HepG2 (cell line): ENCODE measurements around the gene SIGLEC10. TPM values are rescaled to one million over a fixed set of nuclear protein-coding genes. Genes with fewer than 3 reads are reported as not detected.

Experiments
- POLR2AphosphoS5 ChIP-seq: IDR thresholded peaks from 2 replicates; pipeline ENCODE4 v1.6.1; 2012; ENCODE audit warnings: low read depth, low read length
- RFX5 ChIP-seq: IDR thresholded peaks from 2 replicates; pipeline ENCODE4 v1.6.1; 2011; ENCODE audit warnings: low read depth, low read length, improper control_type of control experiment
- ZBTB10 ChIP-seq: sonication (generic); formaldehyde crosslinking; IDR thresholded peaks from 2 replicates; pipeline ENCODE4 v1.4.0; 2020; ENCODE audit warnings: missing genetic modification reagents, borderline replicate concordance
- ZNF280B ChIP-seq: sonication (generic); formaldehyde crosslinking; IDR thresholded peaks from 2 replicates; pipeline ENCODE4 v1.5.0; 2020; ENCODE audit warnings: missing genetic modification reagents, mild to moderate bottlenecking, borderline replicate concordance
- ZNF407 ChIP-seq: sonication (generic); formaldehyde crosslinking; IDR thresholded peaks from one replicate; pipeline ENCODE4 v1.5.1; 2020; ENCODE audit warnings: mild to moderate bottlenecking, missing genetic modification reagents; ENCODE audit errors: not compliant biosample characterization
- ZNF460 ChIP-seq: sonication (generic); formaldehyde crosslinking; IDR thresholded peaks from 2 replicates; pipeline ENCODE4 v1.5.1; 2020; ENCODE audit warnings: missing genetic modification reagents, mild to moderate bottlenecking, borderline replicate concordance
- ZNF703 ChIP-seq: sonication (generic); formaldehyde crosslinking; IDR thresholded peaks from 2 replicates; pipeline ENCODE4 v1.5.1; 2020; ENCODE audit warnings: missing genetic modification reagents, mild to moderate bottlenecking, moderate library complexity, borderline replicate concordance
- polyA plus RNA-seq, 8 experiments: library from polyadenylated mRNA; depleted of rRNA in 3 of 8; stranded (reverse) in 7 of 8; unstranded in 1 of 8; fragments of >200 nt; fragmentation: Illumina TruSeq in 4 of 8; extraction: Trizol in 4 of 8; gene quantifications; 2 replicates each; pipeline versions ENCODE4 v1.2.1 to v1.2.3, GENCODE V29; 2011 to 2016; ENCODE audit warnings: low read depth in 4 of 8, missing spikeins in 1 of 8, mixed read lengths in 1 of 8; ENCODE audit not compliant: insufficient read depth in 1 of 8
- total RNA-seq, 5 experiments: library from RNA; depleted of rRNA; stranded (reverse); fragments of >200 nt; fragmentation: Illumina TruSeq; extraction: Trizol; gene quantifications; 2 replicates each; pipeline ENCODE4 v1.2.3, GENCODE V29; 2016; ENCODE audit warnings: low read depth in 1 of 5

The SIGLEC10 gene
- total and polyA plus RNA-seq, 2 of the 13 experiments (the other 11 are each of a cell fraction or from before 2014, with no cell fraction given) = not detected

- TF ChIP-seq ZBTB10 (CRISPR knock-in tag) (no peak), ZNF703 (CRISPR knock-in tag) (no peak), RFX5 (no peak; the same call in none of the 2 replicates), ZNF460 (CRISPR knock-in tag) (no peak), POLR2AphosphoS5 (peak; percentile 72; the same call in 1 of the 2 replicates), ZNF407 (CRISPR knock-in tag) (no peak), ZNF280B (no peak; the same call in 1 of the 2 replicates)
These were observed 50.8 kb downstream of the SIGLEC10 start (continued) for GRCh38 chr19:51366389-51367254.
